Stomach (tissue), 9 donors: ENCODE data around the gene ADGRG1. TPM values are rescaled to one million over a fixed set of nuclear protein-coding genes. Genes with fewer than 3 reads are reported as not detected.

ENCODE experiments used
- DNase-seq, 2 donors: peaks; one replicate each; pipeline versions ENCODE4 v3.0.0 to v3.0.0-alpha.2; 2013 to 2019
- H3K27ac ChIP-seq, 5 donors: fragments of 200-600 bp in 4 of 5; sonication (generic) in 4 of 5; one replicate each; pipeline ENCODE4 v1.5.1; 2013 to 2019; ENCODE audit warnings: mild to moderate bottlenecking in 1 of 5, moderate library complexity in 1 of 5
- H3K27me3 ChIP-seq, 3 donors: fragments of 200-600 bp; sonication (generic); one replicate each; pipeline ENCODE4 v1.5.1; 2017 to 2019; ENCODE audit warnings: mixed run types in 1 of 3
- H3K36me3 ChIP-seq, 4 donors: fragments of 200-600 bp; sonication (generic); 1 replicate in 3 of 4; 2 replicates in 1 of 4; pipeline ENCODE4 v1.5.1; 2016 to 2019
- H3K4me1 ChIP-seq, 4 donors: fragments of 200-600 bp; sonication (generic); one replicate each; pipeline ENCODE4 v1.5.1; 2016 to 2019
- H3K4me3 ChIP-seq, 4 donors: fragments of 200-600 bp; sonication (generic) in 3 of 4; one replicate each; pipeline ENCODE4 v1.5.1; 2016 to 2019; ENCODE audit warnings: mild to moderate bottlenecking in 1 of 4
- H3K9me3 ChIP-seq, 4 donors: fragments of 200-600 bp; sonication (generic); one replicate each; pipeline ENCODE4 v1.5.1; 2016 to 2019
- CTCF ChIP-seq, 7 experiments: fragments of 450-650 bp in 4 of 7; fragments of 200-600 bp in 3 of 7; sonication (generic) in 3 of 7; IDR thresholded peaks; one replicate each; pipeline ENCODE4 v1.5.1; 2016 to 2019; ENCODE audit warnings: antibody characterized with exemption in 7 of 7, control low read depth in 2 of 7, mild to moderate bottlenecking in 1 of 7
- EP300 ChIP-seq: sonication (generic); formaldehyde crosslinking; IDR thresholded peaks from one replicate; pipeline ENCODE4 v1.6.1; 2017; ENCODE audit warnings: antibody characterized with exemption
- POLR2A ChIP-seq, 4 donors: fragments of 450-650 bp; IDR thresholded peaks; one replicate each; pipeline ENCODE4 v1.6.1; 2016; ENCODE audit warnings: antibody characterized with exemption in 4 of 4, control low read depth in 2 of 4, mild to moderate bottlenecking in 1 of 4, moderate library complexity in 1 of 4
- POLR2AphosphoS5 ChIP-seq, 3 donors: sonication (generic); formaldehyde crosslinking; IDR thresholded peaks; one replicate each; pipeline ENCODE4 v1.6.1; 2016; ENCODE audit warnings: antibody characterized with exemption in 3 of 3
- WGBS, 5 donors: extraction: QIAGEN DNeasy Blood & Tissue Kit in 3 of 5; methylation state at CpG; one replicate each; pipeline versions ENCODE4 v1.1.5 to v1.1.7; 2013 to 2018; 5-methylcytosine and 5-hydroxymethylcytosine counted together
- intact Hi-C: fragments of 100-400 bp; cut with DNase I; formaldehyde crosslinking; loops from one replicate; pipeline ENCODE4 v1.15.1; 2023; ENCODE audit warnings: low total_unique reads
- polyA plus RNA-seq, 3 donors: library from polyadenylated mRNA; stranded (reverse); fragments of 200-250 nt; gene quantifications; one replicate each; pipeline ENCODE4 v1.2.3, GENCODE V29; 2013
- total RNA-seq, 5 donors: library from RNA; depleted of rRNA; stranded (reverse); fragments of >200 nt; gene quantifications; one replicate each; pipeline versions ENCODE4 v1.1.0 to v1.2.3, GENCODE V29; 2014 to 2016
- donor health status: healthy with polysubstance abuse.
- donor health status: Bipolar disorder and iron deficiency.
- donor health status: healthy.

The ADGRG1 gene
- total and polyA plus RNA-seq, 8 donors = 8.9 to 84.8 (median 32.1) TPM

- peaks cover 0 to 35% (median 0%) of the 10 kb centered on the region in 3 donors for H3K27me3 ChIP-seq
- WGBS, 5 donors = 87 to 92% (median 90%) methylated on average over 7 of the region's 7 CpGs
- intact Hi-C loops = loop anchor here (5.0 kb wide), 1 partner anchor 58 kb away; no protein-coding TSS in a partner anchor
- H3K9me3 ChIP-seq = no peaks in the 10 kb centered on the region
- TF ChIP-seq POLR2A (IDR thresholded peaks at IDR 0.05) = no peak
- TF ChIP-seq EP300 = no peak
- TF ChIP-seq POLR2AphosphoS5 (IDR thresholded peaks at IDR 0.05) = no peak
- no peak for TF ChIP-seq CTCF (IDR thresholded peaks at IDR 0.05)
- H3K27ac ChIP-seq = no peak overlapping the region
- no peak for DNase-seq
- H3K36me3 ChIP-seq = peaks cover 18 to 46% (median 29%) of the 10 kb centered on the region in 4 donors
- H3K4me1 ChIP-seq = peaks cover 13 to 46% (median 26%) of the 10 kb centered on the region in 4 donors
- H3K4me3 ChIP-seq = no peak overlapping the region
Observed at GRCh38 chr16:57649846-57650245, 21.4 kb downstream of the ADGRG1 start.

GRCh38 chr16:57651344-57652333 is 23.2 kb downstream of the ADGRG1 start:
- H3K4me1 ChIP-seq = peaks cover 9 to 28% (median 19%) of the 10 kb centered on the region in 4 donors
- no peak overlapping the region for H3K27ac ChIP-seq
- WGBS, 5 donors = 79 to 89% (median 86%) methylated on average over 9 to 10 of the region's 10 CpGs
- no peak for TF ChIP-seq POLR2A (IDR thresholded peaks at IDR 0.05)
- no peak for TF ChIP-seq CTCF (IDR thresholded peaks at IDR 0.05)
- no peak for TF ChIP-seq POLR2AphosphoS5 (IDR thresholded peaks at IDR 0.05)
- TF ChIP-seq EP300 = no peak
- no peaks in the 10 kb centered on the region for H3K9me3 ChIP-seq
- H3K4me3 ChIP-seq = no peak overlapping the region
- H3K27me3 ChIP-seq = peaks cover 0 to 28% (median 0%) of the 10 kb centered on the region in 3 donors
- H3K36me3 ChIP-seq = peaks cover 27 to 64% (median 46%) of the 10 kb centered on the region in 4 donors
- DNase-seq = no peak
- intact Hi-C loops = no loop called here

DNA sequence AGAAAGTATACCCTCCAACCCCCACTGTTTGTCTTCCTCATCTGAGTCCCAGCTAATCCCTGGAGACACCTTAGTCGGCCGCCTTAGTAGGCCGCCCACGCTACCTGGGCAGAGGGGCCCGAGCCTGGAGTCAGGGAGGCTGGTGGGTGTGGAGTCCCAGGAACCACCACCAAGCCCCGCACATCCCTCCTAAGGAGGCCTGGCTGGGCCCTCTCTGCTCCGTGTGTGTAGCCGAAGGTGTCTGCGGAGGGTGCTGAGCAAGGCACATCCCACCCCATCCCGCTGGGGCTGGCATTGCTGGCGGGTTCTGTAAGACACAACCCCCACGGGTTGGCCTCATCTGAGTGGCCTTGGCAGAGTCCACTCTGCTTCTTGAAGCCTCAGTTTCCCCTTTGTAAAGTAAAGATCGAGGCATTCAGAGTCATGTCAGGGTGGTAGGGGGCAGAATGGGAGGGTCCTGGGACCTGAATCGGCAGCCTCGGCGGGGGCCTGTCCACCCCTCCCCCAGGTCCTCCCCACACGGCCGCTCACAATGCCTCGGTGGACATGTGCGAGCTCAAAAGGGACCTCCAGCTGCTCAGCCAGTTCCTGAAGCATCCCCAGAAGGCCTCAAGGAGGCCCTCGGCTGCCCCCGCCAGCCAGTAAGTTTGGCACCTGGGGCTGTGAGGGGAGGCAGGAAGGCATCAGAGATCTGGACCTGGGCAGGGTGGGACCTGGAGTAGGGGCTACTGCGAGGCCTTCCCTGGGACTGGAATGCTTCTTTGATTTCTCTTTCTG is 24.5 kb downstream of the ADGRG1 start:
- intact Hi-C loops = no loop called here
- H3K36me3 ChIP-seq = peaks cover 32 to 76% (median 58%) of the 10 kb centered on the region in 4 donors

More for the DNA sequence above, 24.5 kb downstream of the ADGRG1 start:
- Histone ChIP-seq H3K4me1 (peaks cover 0 to 16% (median 8%) of the 10 kb centered on the region in 4 donors), H3K9me3 (no peaks in the 10 kb centered on the region), H3K27me3 (peaks cover 0 to 16% (median 0%) of the 10 kb centered on the region in 3 donors), H3K4me3 (no peak overlapping the region), H3K27ac (no peak overlapping the region)
- no peak for DNase-seq
- TF ChIP-seq EP300 (no peak), CTCF (IDR thresholded peaks at IDR 0.05) (no peak), POLR2AphosphoS5 (IDR thresholded peaks at IDR 0.05) (no peak), POLR2A (IDR thresholded peaks at IDR 0.05) (no peak)
- 86 to 95% (median 93%) methylated on average over 13 to 23 of the region's 23 CpGs for WGBS, 5 donors
